A673 (cell line): ENCODE measurements around the gene PBX4. TPM values are rescaled to one million over a fixed set of nuclear protein-coding genes. Genes with fewer than 3 reads are reported as not detected.

ENCODE experiments used
- BruUV-seq: library from RNA; stranded (reverse); fragments of 400-500 nt; replicated peaks from 2 replicates; lab custom pipeline; 2021; lab: Mats Ljungman, UMichigan
- CTCF ChIA-PET: fragments of 300-600 bp; sonication (Branson Sonifier 250); formaldehyde crosslinking; loops from one replicate; lab custom pipeline; 2022; ENCODE audit warnings: antibody characterized with exemption; lab: Charles Lee
- POLR2A ChIA-PET: fragments of 300-600 bp; sonication (Branson Sonifier 250); formaldehyde crosslinking; loops from one replicate; lab custom pipeline; 2022; ENCODE audit warnings: antibody characterized with exemption; ENCODE audit not compliant: low non-redundant PET; lab: Charles Lee
- DNase-seq: peaks from one replicate; pipeline ENCODE4 v3.0.0-alpha.2; 2015; ENCODE audit warnings: low spot score
- H3K27ac ChIP-seq: fragments of 200-600 bp; sonication (generic); 2 replicates; pipeline ENCODE4 v1.5.1; 2016; ENCODE audit warnings: mixed run types, low read depth, mild to moderate bottlenecking, mixed read lengths, antibody characterized with exemption, low read length; ENCODE audit not compliant: poor library complexity, severe bottlenecking
- H3K27me3 ChIP-seq: fragments of 200-600 bp; sonication (generic); replicated peaks from 2 replicates; pipeline ENCODE4 v1.6.1; 2017; ENCODE audit warnings: mixed run types, low read depth, mild to moderate bottlenecking, mixed read lengths, antibody characterized with exemption, low read length; ENCODE audit not compliant: insufficient read depth, poor library complexity
- H3K36me3 ChIP-seq: fragments of 200-600 bp; sonication (generic); 2 replicates; pipeline ENCODE4 v1.6.1; 2016; ENCODE audit warnings: mixed run types, mild to moderate bottlenecking, mixed read lengths, antibody characterized with exemption, low read length; ENCODE audit not compliant: insufficient read depth, poor library complexity, severe bottlenecking
- H3K4me1 ChIP-seq: fragments of 200-600 bp; sonication (generic); 2 replicates; pipeline ENCODE4 v1.6.1; 2017; ENCODE audit warnings: mixed run types, mild to moderate bottlenecking, mixed read lengths, antibody characterized with exemption, low read length; ENCODE audit not compliant: insufficient read depth, poor library complexity, severe bottlenecking
- H3K4me3 ChIP-seq: fragments of 200-600 bp; sonication (generic); 2 replicates; pipeline ENCODE4 v1.5.1; 2016; ENCODE audit warnings: low read depth, mixed run types, mild to moderate bottlenecking, mixed read lengths, low read length; ENCODE audit not compliant: poor library complexity, severe bottlenecking
- H3K9me3 ChIP-seq: fragments of 200-600 bp; sonication (generic); 2 replicates; pipeline ENCODE4 v1.6.1; 2016; ENCODE audit warnings: mixed run types, low read depth, mild to moderate bottlenecking, mixed read lengths, antibody characterized with exemption, low read length; ENCODE audit not compliant: poor library complexity, severe bottlenecking
- CTCF ChIP-seq: fragments of 300-800, 200-600 bp; sonication (generic); conservative IDR thresholded peaks from 2 replicates; pipeline ENCODE4 v1.5.1; 2017; ENCODE audit warnings: low read depth, mild to moderate bottlenecking, antibody characterized with exemption, low read length, moderate library complexity, mixed read lengths
- EZH2 ChIP-seq: fragments of 200-600 bp; sonication (generic); IDR thresholded peaks from 2 replicates; pipeline ENCODE4 v1.6.1; 2017; ENCODE audit warnings: borderline replicate concordance, low read depth, mild to moderate bottlenecking, mixed read lengths, antibody characterized with exemption, low read length; ENCODE audit not compliant: poor library complexity, severe bottlenecking
- intact Hi-C: fragments of 100-400 bp; cut with micrococcal nuclease; formaldehyde crosslinking; loops from one replicate; pipeline ENCODE4 v1.10.0; 2022; ENCODE audit not compliant: unreplicated experiment
- total RNA-seq: library from RNA; stranded (reverse); gene quantifications from 2 replicates; pipeline ENCODE4 v1.2.3, GENCODE V29; 2021

The PBX4 gene
- total RNA-seq, 1 experiment from 2014 or later, result 3.1 TPM

- H3K4me3 ChIP-seq, result no peak overlapping the region
- DNase-seq, result no peak
- H3K4me1 ChIP-seq, result peaks cover 5% of the 10 kb centered on the region
- POLR2A ChIA-PET, result no interaction called here
- TF ChIP-seq EZH2 (no peak), CTCF (no peak)
- H3K27ac ChIP-seq, result no peak overlapping the region
- no peaks in the 10 kb centered on the region for H3K9me3 ChIP-seq
- peaks cover 9% of the 10 kb centered on the region for H3K36me3 ChIP-seq
- H3K27me3 ChIP-seq, result no peaks in the 10 kb centered on the region
- BruUV-seq, result no TSS peak
- intact Hi-C loops, result no loop called here
- CTCF ChIA-PET, result no interaction called here
Observed at GRCh38 chr19:19514215-19514657, 104.3 kb downstream of the PBX4 start.

DNA sequence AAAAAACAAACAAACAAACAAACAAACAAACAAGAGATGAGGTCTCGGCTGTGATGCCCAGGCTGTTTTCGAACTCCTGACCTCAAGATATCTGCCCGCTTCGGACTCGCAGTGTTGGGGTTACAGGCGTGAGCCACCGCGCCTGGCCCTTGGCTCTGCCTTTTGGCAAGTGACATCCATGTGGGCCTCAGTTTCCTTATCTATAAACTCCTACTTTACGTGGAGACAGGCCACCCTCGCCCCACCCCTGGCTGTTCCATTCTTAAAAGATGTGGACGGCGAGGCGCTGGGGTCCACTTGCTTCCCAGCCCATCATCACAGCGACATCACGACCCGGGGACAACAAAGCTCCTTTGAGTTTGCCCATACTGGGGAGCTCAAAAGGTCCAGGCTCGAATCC lies 104.8 kb downstream of the PBX4 start:
- TF ChIP-seq CTCF (no peak), EZH2 (no peak)
- Histone ChIP-seq H3K27me3 (no peaks in the 10 kb centered on the region), H3K36me3 (peaks cover 5% of the 10 kb centered on the region), H3K4me3 (no peak overlapping the region), H3K27ac (no peak overlapping the region), H3K4me1 (peaks cover 5% of the 10 kb centered on the region), H3K9me3 (no peaks in the 10 kb centered on the region)
- intact Hi-C loops, result no loop called here
- DNase-seq, result no peak
- no TSS peak for BruUV-seq
- ChIA-PET CTCF (no interaction called here), POLR2A (no interaction called here)

Other genes starting within 250 kb of the PBX4 start
- 202 and 218 TPM in 2 replicates for gene GATAD2A, start 213.0 kb downstream of the PBX4 start, total RNA-seq
- 2.5 TPM in 2 replicates for gene TSSK6, start 103.1 kb downstream of the PBX4 start, total RNA-seq
- 421 and 431 TPM in 2 replicates for gene NDUFA13, start 102.5 kb downstream of the PBX4 start, total RNA-seq
- gene YJEFN3, start 89.8 kb downstream of the PBX4 start, total RNA-seq, result 8.6 TPM in 2 replicates
- gene CILP2, start 80.4 kb downstream of the PBX4 start, total RNA-seq, result 0.77 and 1.6 TPM in 2 replicates
- gene LPAR2, start 9.5 kb upstream of the PBX4 start, total RNA-seq, result 17.2 and 20.6 TPM in 2 replicates
- gene GMIP, start 25.0 kb upstream of the PBX4 start, total RNA-seq, result 9.0 and 10.9 TPM in 2 replicates
- 88.1 and 94.4 TPM in 2 replicates for gene ATP13A1, start 45.0 kb upstream of the PBX4 start, total RNA-seq
- gene ZNF101, start 50.2 kb upstream of the PBX4 start, total RNA-seq, result 14.5 and 17.7 TPM in 2 replicates
- gene ZNF14, start 114.4 kb upstream of the PBX4 start, total RNA-seq, result 4.6 and 5.8 TPM in 2 replicates
- 13.7 and 14.7 TPM in 2 replicates for gene ZNF506, start 203.1 kb upstream of the PBX4 start, total RNA-seq
- gene ZNF253, start 247.2 kb upstream of the PBX4 start, total RNA-seq, result 10.0 and 13.7 TPM in 2 replicates